ENCODE results near the gene ELAVL3. TPM values are rescaled to one million over a fixed set of nuclear protein-coding genes. Genes with fewer than 3 reads are reported as not detected.
A peak's percentile ranks its signal among the peaks of the same experiment; 100 is the strongest.

Gene ELAVL3
- total RNA-seq: not detected

GRCh38 chr19:11480715-11481533 lies at the start of gene ELAVL3:
Gene ELAVL3, minus strand, starts transcription at chr19:11481046. Its CDS starts 438 bp downstream, at chr19:11480608.
- Histone ChIP-seq H3K27me3 (peaks cover 24% of the 10 kb centered on the region), H3K9me3 (no peaks in the 10 kb centered on the region), H3K4me3 (peak within 1 kb of the TSS in 1 of 2 donors; percentile 44), H3K36me3 (peaks cover 6 to 15% of the 10 kb centered on the region in 2 donors), H3K27ac (no peak within 1 kb of the TSS), H3K4me1 (peaks cover 3 to 9% of the 10 kb centered on the region in 2 donors)
- TF ChIP-seq, protein P1, sequence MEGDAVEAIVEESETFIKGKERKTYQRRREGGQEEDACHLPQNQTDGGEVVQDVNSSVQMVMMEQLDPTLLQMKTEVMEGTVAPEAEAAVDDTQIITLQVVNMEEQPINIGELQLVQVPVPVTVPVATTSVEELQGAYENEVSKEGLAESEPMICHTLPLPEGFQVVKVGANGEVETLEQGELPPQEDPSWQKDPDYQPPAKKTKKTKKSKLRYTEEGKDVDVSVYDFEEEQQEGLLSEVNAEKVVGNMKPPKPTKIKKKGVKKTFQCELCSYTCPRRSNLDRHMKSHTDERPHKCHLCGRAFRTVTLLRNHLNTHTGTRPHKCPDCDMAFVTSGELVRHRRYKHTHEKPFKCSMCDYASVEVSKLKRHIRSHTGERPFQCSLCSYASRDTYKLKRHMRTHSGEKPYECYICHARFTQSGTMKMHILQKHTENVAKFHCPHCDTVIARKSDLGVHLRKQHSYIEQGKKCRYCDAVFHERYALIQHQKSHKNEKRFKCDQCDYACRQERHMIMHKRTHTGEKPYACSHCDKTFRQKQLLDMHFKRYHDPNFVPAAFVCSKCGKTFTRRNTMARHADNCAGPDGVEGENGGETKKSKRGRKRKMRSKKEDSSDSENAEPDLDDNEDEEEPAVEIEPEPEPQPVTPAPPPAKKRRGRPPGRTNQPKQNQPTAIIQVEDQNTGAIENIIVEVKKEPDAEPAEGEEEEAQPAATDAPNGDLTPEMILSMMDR (IDR thresholded peaks at IDR 0.05): no peak
- intact Hi-C loops (cut with DNase I): no loop called here
- no peak for DNase-seq (ENCODE audit: low spot score in 2 of 2)

DNA sequence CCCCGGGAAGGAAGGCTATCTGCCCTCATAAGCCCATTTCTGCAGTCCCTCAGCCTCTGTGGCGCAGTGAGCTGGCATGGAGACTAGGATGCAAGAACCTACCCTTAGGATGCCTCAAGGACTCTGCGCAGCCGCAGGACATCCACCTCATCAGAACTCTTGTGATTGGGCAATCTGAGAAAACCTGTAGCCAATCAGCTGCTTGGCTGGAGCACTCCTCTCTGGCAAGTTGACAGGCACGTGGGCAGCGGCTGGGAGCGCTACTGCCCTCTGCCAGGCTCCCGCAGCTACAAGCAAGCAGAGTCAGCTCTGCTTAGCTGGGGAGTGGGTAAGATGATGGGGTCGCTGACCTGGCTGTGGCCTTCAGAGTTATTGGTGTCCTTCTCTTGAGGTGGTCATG lies 49.6 kb upstream of the ELAVL3 start:
- TF ChIP-seq, protein P1 (IDR thresholded peaks at IDR 0.05): peak in 1 of 3 experiments; percentile 37
- DNase-seq (ENCODE audit: low spot score in 2 of 2): peak in 1 of 2 donors; percentile 83
- peak overlapping the region; percentile 92 to 94 for H3K27ac ChIP-seq

GRCh38 chr19:11528551-11529341 lies 47.9 kb upstream of the ELAVL3 start, which contains the start of gene ECSIT:
Gene ECSIT, minus strand, starts transcription at chr19:11529134. Its CDS starts 9,964 bp downstream, at chr19:11519170.
- Histone ChIP-seq H3K27ac (peak within 1 kb of the TSS; percentile 92 to 94), H3K9me3 (no peaks in the 10 kb centered on the region), H3K27me3 (no peaks in the 10 kb centered on the region), H3K4me3 (peak within 1 kb of the TSS; percentile 57 to 73), H3K4me1 (peaks cover 6 to 12% of the 10 kb centered on the region in 2 donors), H3K36me3 (no peaks in the 10 kb centered on the region)
- TF ChIP-seq, protein P1 (IDR thresholded peaks at IDR 0.05): peak in 1 of 3 experiments; percentile 16
- intact Hi-C loops (cut with DNase I): loop anchor here (1.0 kb wide), 2 partner anchors 23 to 31 kb away; partner anchors contain the start of genes ELOF1 and ZNF653
- DNase-seq (ENCODE audit: low spot score in 2 of 2): peak; percentile 94 to 100

More for the DNA sequence above, 49.6 kb upstream of the ELAVL3 start:
- Histone ChIP-seq H3K27me3 (no peaks in the 10 kb centered on the region), H3K4me3 (no peak overlapping the region), H3K9me3 (no peaks in the 10 kb centered on the region), H3K36me3 (no peaks in the 10 kb centered on the region), H3K4me1 (peaks cover 8 to 22% of the 10 kb centered on the region in 2 donors)
- intact Hi-C loops (cut with DNase I): loop anchor here (10.0 kb wide), 1 partner anchor 1254 kb away; no protein-coding TSS in a partner anchor

DNA sequence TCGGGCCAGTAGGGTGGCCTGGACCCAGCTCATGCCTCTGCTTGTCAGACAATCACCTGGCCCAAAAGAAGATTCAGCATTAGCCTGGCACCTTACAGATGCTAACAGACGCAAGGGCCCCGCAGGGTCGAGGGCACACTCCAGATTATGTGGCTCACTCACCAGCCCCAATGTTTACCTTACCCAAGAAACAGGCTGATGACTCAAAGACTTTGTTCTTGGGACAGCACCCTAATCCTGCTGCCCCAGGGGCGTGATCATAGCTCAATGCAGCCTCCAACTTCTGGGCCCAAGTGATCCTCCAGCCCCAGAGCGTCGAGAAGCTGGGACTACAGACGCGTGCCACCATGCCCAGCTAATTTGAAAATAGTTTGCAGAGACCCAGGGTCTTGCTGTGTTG lies 38.3 kb upstream of the ELAVL3 start:
- H3K9me3 ChIP-seq: no peaks in the 10 kb centered on the region
- no peak overlapping the region for H3K27ac ChIP-seq
- H3K27me3 ChIP-seq: no peaks in the 10 kb centered on the region
- no peak overlapping the region for H3K4me3 ChIP-seq
- peaks cover 12 to 35% of the 10 kb centered on the region in 2 donors for H3K36me3 ChIP-seq
- H3K4me1 ChIP-seq: no peaks in the 10 kb centered on the region
- TF ChIP-seq, protein P1 (IDR thresholded peaks at IDR 0.05): no peak
- intact Hi-C loops (cut with DNase I): no loop called here
- no peak for DNase-seq (ENCODE audit: low spot score in 2 of 2)

DNA sequence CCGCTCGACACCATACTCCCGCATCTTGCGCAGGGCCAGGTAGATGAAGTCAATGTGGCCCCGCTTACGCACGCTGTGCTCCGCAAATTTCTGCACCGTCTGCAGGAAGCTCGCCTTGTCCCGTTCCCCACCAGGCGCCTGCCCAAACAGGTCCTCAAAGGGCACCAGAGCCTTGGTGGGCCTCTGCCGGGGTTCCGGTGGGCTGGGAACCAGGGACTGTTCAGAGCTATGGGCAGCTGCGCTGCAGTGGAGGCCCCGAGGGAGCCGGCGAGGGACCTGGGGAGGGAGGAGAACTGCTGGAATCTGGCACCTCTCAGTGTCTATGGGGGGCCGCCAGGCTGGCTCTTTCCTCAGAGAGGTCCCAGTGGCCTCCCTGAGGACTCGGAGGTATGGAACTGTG lies 33.1 kb upstream of the ELAVL3 start:
- TF ChIP-seq, protein P1 (IDR thresholded peaks at IDR 0.05): no peak
- DNase-seq (ENCODE audit: low spot score in 2 of 2): no peak
- no peaks in the 10 kb centered on the region for H3K4me1 ChIP-seq
- no peak overlapping the region for H3K27ac ChIP-seq
- peaks cover 14 to 41% of the 10 kb centered on the region in 2 donors for H3K36me3 ChIP-seq
- H3K9me3 ChIP-seq: no peaks in the 10 kb centered on the region
- H3K4me3 ChIP-seq: no peak overlapping the region
- no peaks in the 10 kb centered on the region for H3K27me3 ChIP-seq
- intact Hi-C loops (cut with DNase I): no loop called here

Measured in ascending aorta (tissue), 2 donors.